T47D (cell line): ENCODE data around the gene NACC2.

ENCODE experiments used
- DNase-seq, 2 experiments: peaks; one replicate each; pipeline versions ENCODE4 v3.0.0 to v3.0.0-alpha.2; 2011 to 2012; ENCODE audit warnings: low read depth in 1 of 2, low spot score in 1 of 2
- JUND ChIP-seq: IDR thresholded peaks from 2 replicates; pipeline ENCODE4 v1.6.1; 2012; ENCODE audit warnings: low read depth
- in situ Hi-C: cut with HindIII; loops from 2 replicates; pipeline ENCODE4 v1.10.0; 2016; ENCODE audit warnings: low sequenced_read_pairs, low pct_unique_long_range_greater_than_20kb

Gene NACC2

GRCh38 chr9:136084063-136084944 is 10.8 kb downstream of the NACC2 start:
- DNase-seq, result no peak
- in situ Hi-C loops, result no loop called here
- TF ChIP-seq JUND, result no peak

DNA sequence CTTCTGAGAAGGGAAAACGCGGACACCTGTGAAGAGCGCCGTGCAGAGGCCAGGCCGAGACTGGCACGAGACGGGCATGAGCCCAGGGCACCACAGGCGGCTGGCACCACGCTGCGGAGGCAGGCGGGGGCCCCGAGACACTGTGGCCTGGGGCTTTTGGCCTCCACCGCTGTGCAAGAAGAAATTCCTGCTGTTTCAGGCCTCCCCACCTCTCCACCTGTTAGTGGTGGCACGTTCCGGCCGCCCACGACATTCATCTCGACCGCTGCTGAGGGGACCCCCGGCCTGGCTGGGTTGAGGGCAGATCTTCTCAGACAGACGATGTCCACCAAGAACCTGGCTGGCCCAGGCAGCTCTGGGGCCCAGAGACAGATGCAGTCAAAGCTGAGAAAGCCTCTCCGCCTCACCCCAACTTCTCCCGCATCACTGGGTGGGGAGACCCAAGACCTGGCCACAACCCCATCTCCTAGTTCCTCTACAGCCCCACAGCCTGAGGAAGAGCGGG is 11.5 kb downstream of the NACC2 start:
- in situ Hi-C loops, result no loop called here

DNA sequence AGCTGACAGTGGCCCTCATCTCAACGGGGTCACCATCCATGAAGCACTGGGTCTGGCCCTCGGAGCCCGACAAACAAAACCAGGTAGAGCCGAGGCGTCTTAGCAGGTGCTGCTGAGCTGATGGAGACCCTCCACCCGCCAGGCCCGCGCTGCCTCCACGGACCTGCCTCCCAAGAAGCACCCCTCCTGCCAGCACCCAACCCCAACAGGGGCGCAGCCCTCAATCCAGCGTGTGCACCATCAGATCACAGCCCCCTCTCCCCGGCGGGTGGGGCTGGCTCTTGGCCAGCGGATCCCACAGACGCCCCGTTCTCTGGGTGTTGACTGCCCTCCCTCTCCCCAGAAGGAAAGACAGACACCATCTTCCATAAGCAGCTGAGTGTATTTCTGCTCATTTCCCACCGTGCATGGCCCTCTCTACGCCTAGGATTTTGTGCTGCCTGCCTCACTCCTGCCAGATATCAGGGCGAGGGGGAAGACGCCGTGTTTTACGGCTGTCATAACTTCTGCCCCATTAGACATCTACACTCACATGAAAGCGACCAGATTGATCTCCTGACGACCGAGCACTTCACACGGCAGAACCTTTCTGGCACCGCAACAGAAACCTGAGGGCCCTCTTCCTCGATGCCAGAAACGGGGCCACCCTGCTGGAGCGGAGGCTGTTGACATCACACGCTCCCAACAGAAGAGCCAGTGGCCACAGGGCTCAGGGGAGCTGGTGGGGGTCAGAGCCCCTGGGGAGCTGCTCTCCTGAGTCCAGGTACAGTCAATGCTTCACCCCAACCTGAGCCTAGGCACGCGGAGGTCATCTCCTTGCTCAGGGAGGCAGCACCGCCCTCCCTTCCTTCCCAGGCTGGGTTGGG is 12.4 kb downstream of the NACC2 start:
- no peak for TF ChIP-seq JUND
- in situ Hi-C loops, result no loop called here
- no peak for DNase-seq

More for the DNA sequence above, 11.5 kb downstream of the NACC2 start:
- TF ChIP-seq JUND, result no peak
- DNase-seq, result no peak

GRCh38 chr9:136081826-136082495 is 13.1 kb downstream of the NACC2 start:
- no peak for TF ChIP-seq JUND
- in situ Hi-C loops, result no loop called here
- DNase-seq, result no peak

DNA sequence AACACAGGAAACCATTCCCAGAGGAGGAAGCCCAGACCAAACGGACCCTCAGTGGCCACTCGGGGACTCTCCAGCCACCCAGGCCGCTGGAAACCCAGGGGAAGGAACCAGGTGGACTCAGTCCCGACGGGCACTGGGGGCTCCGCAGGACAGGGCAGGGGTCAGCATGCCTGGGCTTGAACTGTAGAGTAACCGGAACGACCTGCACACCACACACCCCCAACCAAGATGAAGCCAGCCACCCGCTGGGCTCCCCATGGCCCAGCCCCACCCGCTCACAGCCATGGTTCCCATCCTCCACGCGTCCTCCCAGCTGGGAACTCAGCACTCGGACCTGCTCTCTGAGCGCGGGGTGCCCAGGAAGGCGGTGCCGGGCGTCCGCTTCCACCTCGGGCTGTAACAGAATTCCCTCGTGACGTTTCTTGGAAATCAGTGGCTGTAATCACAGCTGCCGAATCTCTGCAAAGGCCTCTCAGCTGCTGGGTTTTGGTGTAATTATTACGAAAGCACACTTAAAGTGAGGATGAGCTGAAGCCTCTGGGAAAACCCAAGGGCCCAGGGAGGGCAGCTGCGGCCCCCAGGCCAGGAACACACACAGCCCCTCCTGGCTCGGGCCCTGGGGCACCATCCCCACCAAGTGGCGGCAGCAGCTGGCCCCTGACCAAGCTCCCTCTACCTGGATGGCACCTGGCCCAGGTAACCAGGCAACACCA is 13.8 kb downstream of the NACC2 start:
- no peak for DNase-seq
- TF ChIP-seq JUND, result no peak
- in situ Hi-C loops, result no loop called here

GRCh38 chr9:136080716-136081112 is 14.4 kb downstream of the NACC2 start:
- TF ChIP-seq JUND, result no peak
- in situ Hi-C loops, result no loop called here
- no peak for DNase-seq

GRCh38 chr9:136079916-136080246 is 15.2 kb downstream of the NACC2 start:
- in situ Hi-C loops, result no loop called here
- TF ChIP-seq JUND, result no peak
- DNase-seq, result no peak

GRCh38 chr9:136079211-136079915 is 15.7 kb downstream of the NACC2 start:
- in situ Hi-C loops, result no loop called here
- no peak for DNase-seq
- TF ChIP-seq JUND, result no peak

GRCh38 chr9:136078498-136079011 is 16.5 kb downstream of the NACC2 start:
- no peak for DNase-seq
- in situ Hi-C loops, result no loop called here
- TF ChIP-seq JUND, result no peak

DNA sequence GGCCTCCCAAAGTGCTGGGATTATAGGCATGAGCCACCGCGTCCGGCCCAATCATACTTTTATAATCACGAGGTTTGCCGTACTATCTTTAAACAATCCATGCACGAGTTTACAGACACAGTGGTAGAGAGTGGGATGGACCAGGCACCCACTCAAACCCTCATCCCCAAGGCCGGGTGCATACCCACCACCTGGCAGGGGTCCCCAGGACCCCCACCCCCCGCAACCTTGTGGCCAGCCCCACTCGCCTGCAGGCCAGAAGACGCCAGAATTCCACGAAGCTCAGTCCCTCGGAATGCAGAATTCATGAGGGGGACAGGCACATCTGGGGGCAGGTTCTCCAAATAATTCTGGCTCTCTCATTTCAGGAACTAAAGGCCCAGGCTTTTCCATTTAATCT is 17.1 kb downstream of the NACC2 start:
- TF ChIP-seq JUND, result no peak
- in situ Hi-C loops, result no loop called here
- DNase-seq, result no peak

DNA sequence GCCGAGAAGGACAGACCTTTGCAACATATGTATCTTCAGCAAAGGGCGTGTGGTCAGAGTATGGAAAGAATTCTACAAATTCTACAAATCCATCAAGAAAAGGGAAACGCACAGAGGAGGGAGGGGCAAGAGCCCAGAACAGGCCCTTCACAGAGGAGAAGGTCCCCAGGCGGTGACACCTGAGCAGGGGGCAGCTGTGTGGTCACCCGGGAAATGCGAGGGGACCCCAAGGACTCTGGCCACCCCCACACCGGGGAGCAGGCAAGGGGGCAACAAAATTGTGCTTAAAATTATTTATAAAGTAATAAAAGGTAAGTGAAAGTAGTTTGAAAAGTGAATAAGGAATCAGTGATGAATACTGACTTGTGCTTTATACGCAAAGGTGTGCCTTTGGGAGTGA is 17.6 kb downstream of the NACC2 start:
- TF ChIP-seq JUND, result no peak
- in situ Hi-C loops, result no loop called here
- DNase-seq, result no peak
